GM12872 (cell line): Measurements from ENCODE around the gene CHST7.

ENCODE experiments used
- CTCF ChIP-seq: IDR thresholded peaks from 3 replicates; pipeline ENCODE4 v1.5.1; 2011; ENCODE audit warnings: low read depth, mild to moderate bottlenecking, low read length, moderate library complexity; ENCODE audit not compliant: insufficient read depth

The CHST7 gene

GRCh38 chrX:46589977-46590723 is 16.6 kb downstream of the CHST7 start:
- TF ChIP-seq CTCF = no peak

- TF ChIP-seq CTCF = no peak
These were observed 21.5 kb downstream of the CHST7 start for GRCh38 chrX:46595084-46595483.

- TF ChIP-seq CTCF = no peak
These were observed 23.6 kb downstream of the CHST7 start for GRCh38 chrX:46597208-46597607.

GRCh38 chrX:46597771-46598170 is 24.2 kb downstream of the CHST7 start:
- TF ChIP-seq CTCF = no peak

GRCh38 chrX:46599051-46599560 is 25.5 kb downstream of the CHST7 start:
- no peak for TF ChIP-seq CTCF

- TF ChIP-seq CTCF = no peak
These were observed 27.7 kb downstream of the CHST7 start for GRCh38 chrX:46601283-46601682.

- TF ChIP-seq CTCF = no peak
These were observed 29.0 kb downstream of the CHST7 start for GRCh38 chrX:46602468-46603102.
